IMR-90 (cell line): ENCODE measurements around the gene CTNNBIP1. TPM values are rescaled to one million over a fixed set of nuclear protein-coding genes. Genes with fewer than 3 reads are reported as not detected.

ENCODE experiments used
- ATAC-seq: fragments of 200-7000 bp; cut with Tn5 transposase; 2 replicates; pipeline ENCODE4 v1.9.1; 2020; ENCODE audit warnings: low read depth, mild to moderate bottlenecking, moderate library complexity
- BruUV-seq: library from RNA; stranded (reverse); fragments of 400-500 nt; replicated peaks from 2 replicates; lab custom pipeline; 2021; lab: Mats Ljungman, UMichigan
- CTCF ChIA-PET: fragments of 300-600 bp; formaldehyde crosslinking; extraction: SDS; loops from one replicate; lab custom pipeline; 2021; ENCODE audit warnings: antibody characterized with exemption; lab: Yijun Ruan, JAX
- POLR2A ChIA-PET: fragments of 300-600 bp; sonication (Branson Sonifier 250); formaldehyde crosslinking; loops from one replicate; lab custom pipeline; 2022; ENCODE audit warnings: antibody characterized with exemption; ENCODE audit not compliant: unreplicated experiment; lab: Charles Lee
- DNase-seq: peaks from one replicate; pipeline ENCODE4 v3.0.0; 2013
- H2AFZ ChIP-seq: replicated peaks from 2 replicates; pipeline ENCODE3; 2013; ENCODE audit warnings: low read length, mild to moderate bottlenecking; ENCODE audit not compliant: poor library complexity
- H2AK5ac ChIP-seq: 2 replicates; pipeline ENCODE4 v1.6.1; 2013; ENCODE audit warnings: low read depth, low read length, inconsistent platforms
- H2AK9ac ChIP-seq: replicated peaks from 2 replicates; pipeline ENCODE3; 2013; ENCODE audit warnings: mild to moderate bottlenecking, low read depth, low read length, moderate library complexity; ENCODE audit not compliant: poor library complexity
- H2BK120ac ChIP-seq: 2 replicates; pipeline ENCODE4 v1.6.1; 2013; ENCODE audit warnings: low read depth, low read length, inconsistent platforms
- H2BK15ac ChIP-seq: 3 replicates; pipeline ENCODE4 v1.6.1; 2013; ENCODE audit warnings: low read depth, low read length, inconsistent platforms
- H2BK20ac ChIP-seq: 2 replicates; pipeline ENCODE4 v1.6.1; 2013; ENCODE audit warnings: low read depth, mild to moderate bottlenecking, inconsistent platforms, low read length, moderate library complexity
- H2BK5ac ChIP-seq: 2 replicates; pipeline ENCODE4 v1.6.1; 2013; ENCODE audit warnings: mild to moderate bottlenecking, low read depth, low read length, inconsistent platforms; ENCODE audit not compliant: poor library complexity, severe bottlenecking
- H3K14ac ChIP-seq: replicated peaks from 2 replicates; pipeline ENCODE4 v1.6.1; 2013; ENCODE audit warnings: low read depth, low read length, inconsistent platforms
- H3K18ac ChIP-seq: 2 replicates; pipeline ENCODE4 v1.6.1; 2013; ENCODE audit warnings: low read depth, low read length, control low read depth
- H3K23ac ChIP-seq: 2 replicates; pipeline ENCODE4 v1.6.1; 2013; ENCODE audit warnings: low read depth, low read length, inconsistent platforms
- H3K27ac ChIP-seq: 2 replicates; pipeline ENCODE4 v1.5.1; 2013; ENCODE audit warnings: mild to moderate bottlenecking, control low read depth, low read length; ENCODE audit not compliant: insufficient read depth
- H3K27me3 ChIP-seq: 2 replicates; pipeline ENCODE4 v1.6.1; 2013; ENCODE audit warnings: low read length; ENCODE audit not compliant: control insufficient read depth, insufficient read depth
- H3K36me3 ChIP-seq: 2 replicates; pipeline ENCODE4 v1.6.1; 2013; ENCODE audit warnings: low read length, mixed read lengths; ENCODE audit not compliant: control insufficient read depth, insufficient read depth
- H3K4ac ChIP-seq: 2 replicates; pipeline ENCODE4 v1.6.1; 2013; ENCODE audit warnings: low read depth, low read length, inconsistent platforms
- H3K4me1 ChIP-seq: 2 replicates; pipeline ENCODE4 v1.6.1; 2013; ENCODE audit warnings: low read length, mixed read lengths; ENCODE audit not compliant: control insufficient read depth, insufficient read depth
- H3K4me2 ChIP-seq: 2 replicates; pipeline ENCODE4 v1.6.1; 2013; ENCODE audit warnings: low read depth, mild to moderate bottlenecking, control low read depth, low read length, moderate library complexity
- H3K4me3 ChIP-seq: 2 replicates; pipeline ENCODE4 v1.5.1; 2013; ENCODE audit warnings: low read depth, mild to moderate bottlenecking, control low read depth, low read length, moderate library complexity; ENCODE audit not compliant: insufficient read depth
- H3K56ac ChIP-seq: 2 replicates; pipeline ENCODE4 v1.6.1; 2013; ENCODE audit warnings: low read length, inconsistent platforms; ENCODE audit not compliant: insufficient read depth; ENCODE audit errors: extremely low read depth
- H3K79me1 ChIP-seq, 2 experiments: 2 replicates each; pipeline ENCODE4 v1.6.1; 2013; ENCODE audit warnings: low read length in 2 of 2, inconsistent platforms in 1 of 2, low read depth in 1 of 2
- H3K9ac ChIP-seq: 2 replicates; pipeline ENCODE4 v1.6.1; 2013; ENCODE audit warnings: low read depth, low read length, control low read depth
- H3K9me1 ChIP-seq: 2 replicates; pipeline ENCODE4 v1.6.1; 2013; ENCODE audit warnings: low read length, inconsistent platforms; ENCODE audit not compliant: insufficient read depth
- H3K9me3 ChIP-seq: 2 replicates; pipeline ENCODE4 v1.6.1; 2013; ENCODE audit warnings: low read length; ENCODE audit not compliant: control insufficient read depth, insufficient read depth
- H4K20me1 ChIP-seq: 2 replicates; pipeline ENCODE4 v1.6.1; 2013; ENCODE audit warnings: low read length, inconsistent platforms; ENCODE audit not compliant: insufficient read depth
- H4K5ac ChIP-seq: 2 replicates; pipeline ENCODE4 v1.6.1; 2013; ENCODE audit warnings: mild to moderate bottlenecking, low read depth, low read length, control low read depth
- H4K8ac ChIP-seq, 2 experiments: 2 replicates each; pipeline ENCODE4 v1.6.1; 2013; ENCODE audit warnings: low read depth in 2 of 2, low read length in 2 of 2, control low read depth in 1 of 2, inconsistent platforms in 1 of 2
- H4K91ac ChIP-seq: 2 replicates; pipeline ENCODE4 v1.6.1; 2013; ENCODE audit warnings: low read depth, low read length, inconsistent platforms; ENCODE audit not compliant: insufficient read depth
- MAZ ChIP-seq: IDR thresholded peaks from 2 replicates; pipeline ENCODE4 v1.6.1; 2012; ENCODE audit warnings: low read depth, mild to moderate bottlenecking, low read length, improper control_type of control experiment, moderate library complexity, borderline replicate concordance
- RCOR1 ChIP-seq: IDR thresholded peaks from 2 replicates; pipeline ENCODE4 v1.6.1; 2012; ENCODE audit warnings: mild to moderate bottlenecking, low read length, improper control_type of control experiment; ENCODE audit not compliant: insufficient replicate concordance
- WGBS, 2 experiments: methylation state at CpG; one replicate each; pipeline versions ENCODE4 v1.1.5 to v1.1.7; 2013; ENCODE audit warnings: missing lambda C conversion rate in 2 of 2; ENCODE audit not compliant: insufficient read length in 1 of 2; ENCODE audit errors: extremely low coverage in 2 of 2; 5-methylcytosine and 5-hydroxymethylcytosine counted together
- dilution Hi-C: fragments of 300-500 bp; cut with HindIII; formaldehyde crosslinking; loops from one replicate; pipeline ENCODE4 v1.14.3; 2018; ENCODE audit warnings: low sequenced_read_pairs; ENCODE audit not compliant: unreplicated experiment
- in situ Hi-C: fragments of 300-500 bp; cut with MboI; formaldehyde crosslinking; loops from 3 replicates; pipeline ENCODE4 v1.14.3; 2019; ENCODE audit warnings: low sequenced_read_pairs, inconsistent platforms, mixed read lengths
- intact Hi-C: fragments of 100-400 bp; cut with micrococcal nuclease; formaldehyde crosslinking; loops from 2 replicates; pipeline ENCODE4 v1.10.0; 2022
- polyA plus RNA-seq, 3 experiments: library from polyadenylated mRNA; depleted of rRNA; stranded (reverse); fragments of >200 nt; gene quantifications; 2 replicates each; pipeline ENCODE4 v1.2.3, GENCODE V29; 2012; ENCODE audit warnings: low replicate concordance in 1 of 3
- total RNA-seq: library from RNA; depleted of rRNA; stranded (reverse); fragments of >200 nt; gene quantifications from 2 replicates; pipeline ENCODE4 v1.2.3, GENCODE V29; 2012

Gene CTNNBIP1
- total and polyA plus RNA-seq, 2 of the 4 experiments (the other 2 are of a cell fraction): 24.7 to 28.5 TPM

DNA sequence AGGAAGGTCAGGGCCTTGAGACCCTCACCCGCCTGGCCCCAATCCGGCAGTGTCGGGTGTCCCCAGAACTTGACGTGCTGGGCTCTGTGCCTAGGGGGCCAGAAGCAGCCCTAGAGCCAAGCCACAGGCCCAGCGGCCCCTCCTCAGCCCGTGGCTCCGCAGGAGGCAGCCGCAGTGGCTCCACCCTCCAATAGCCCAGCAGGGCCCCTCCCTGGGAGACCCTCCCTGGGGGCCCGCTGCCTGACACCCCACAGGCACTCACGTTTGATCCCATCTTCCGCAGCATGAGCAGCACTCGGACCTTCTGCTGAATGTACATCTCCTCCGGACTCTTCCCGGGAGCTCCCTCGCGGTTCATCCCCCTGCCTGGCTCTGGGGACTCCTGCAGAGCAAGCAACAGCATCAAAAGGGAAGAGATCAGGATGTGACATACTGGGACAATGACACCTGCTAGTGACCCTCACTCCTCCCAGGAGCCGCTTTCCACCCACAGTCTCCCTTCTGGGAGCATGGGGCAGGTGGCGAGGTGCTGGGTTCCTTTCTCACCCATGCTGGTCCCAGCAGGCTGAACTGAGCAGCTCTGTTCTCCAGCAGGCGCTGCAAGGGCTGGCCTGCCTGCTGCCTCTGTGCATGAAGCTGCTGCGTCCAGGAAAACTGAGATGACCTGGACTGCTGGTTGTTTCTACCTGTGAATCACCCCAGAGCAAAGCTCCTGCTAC lies 38.2 kb downstream of the CTNNBIP1 start:
- no peak overlapping the region for H4K91ac ChIP-seq
- no peak overlapping the region for H3K4me3 ChIP-seq
- H4K5ac ChIP-seq: no peak overlapping the region
- no peak overlapping the region for H4K8ac ChIP-seq
- intact Hi-C loops (no loop called here), dilution Hi-C loops (no loop called here), in situ Hi-C loops (loop anchor here (5.0 kb wide), 1 partner anchor 70 kb away; the partner anchor contains the start of genes LZIC and NMNAT1)
- no peak overlapping the region for H2BK20ac ChIP-seq
- 77% methylated on average over 6 of the region's 20 CpGs; no CpG with 5 or more reads in 1 of the 2 experiments for WGBS, 2 experiments
- no peak overlapping the region for H3K4ac ChIP-seq
- no TSS peak for BruUV-seq
- H2AK5ac ChIP-seq: no peak overlapping the region
- DNase-seq (no peak), ATAC-seq (no peak)
- CTCF ChIA-PET: interaction anchor here (1.1 kb wide), 1 partner anchor 42 kb away, joined by 3 read pairs; no protein-coding TSS in a partner anchor
- no peak overlapping the region for H3K23ac ChIP-seq
- H3K27ac ChIP-seq: no peak overlapping the region
- H2BK120ac ChIP-seq: no peak overlapping the region
- H3K36me3 ChIP-seq: peaks cover 11% of the 10 kb centered on the region; the same call in 1 of the 2 replicates
- H3K9ac ChIP-seq: no peak overlapping the region
- no peak overlapping the region for H3K4me2 ChIP-seq
- TF ChIP-seq RCOR1 (no peak), MAZ (no peak)
- H3K14ac ChIP-seq: no peak overlapping the region
- no peak overlapping the region for H2AFZ ChIP-seq
- H3K4me1 ChIP-seq: peaks cover 5% of the 10 kb centered on the region
- no peak overlapping the region for H3K18ac ChIP-seq
- no peaks in the 10 kb centered on the region for H3K9me1 ChIP-seq
- H3K79me1 ChIP-seq: peaks cover 0 to 3% of the 10 kb centered on the region in 2 experiments; a peak in 3 of 4 replicates
- H4K20me1 ChIP-seq: 0 out of 2 replicates have a peak, but pooled peaks cover 4% of the 10 kb centered on the region
- H2BK5ac ChIP-seq: no peak overlapping the region
- POLR2A ChIA-PET: no interaction called here
- no peak overlapping the region for H2BK15ac ChIP-seq
- H3K56ac ChIP-seq: no peak overlapping the region
- no peak overlapping the region for H2AK9ac ChIP-seq
- no peaks in the 10 kb centered on the region for H3K9me3 ChIP-seq
- no peaks in the 10 kb centered on the region for H3K27me3 ChIP-seq
